OCI-LY3 (cell line): ENCODE measurements around the gene GON4L.

Source experiments
- CTCF ChIP-seq: fragments of 200-600, 300-600 bp; sonication (generic); IDR thresholded peaks from 2 replicates; pipeline ENCODE4 v1.5.1; 2014; ENCODE audit warnings: antibody characterized with exemption, low read length, low read depth
- EZH2phosphoT487 ChIP-seq: fragments of 200-600 bp; shearing (Covaris generic); IDR thresholded peaks from 2 replicates; pipeline ENCODE4 v1.6.1; 2018; ENCODE audit warnings: antibody characterized with exemption, mixed run types, low read depth

GRCh38 chr1:155856975-155857930, at the start of gene GON4L:
- TF ChIP-seq CTCF (no peak), EZH2phosphoT487 (no peak)
